WTC11 (cell line): ENCODE measurements around the gene B3GAT1. TPM values are rescaled to one million over a fixed set of nuclear protein-coding genes. Genes with fewer than 3 reads are reported as not detected.

ENCODE experiments used
- ATAC-seq: fragments of 200-7000 bp; cut with Tn5 transposase; 2 replicates; pipeline ENCODE4 v1.10.0; 2021; ENCODE audit warnings: mild to moderate bottlenecking, moderate library complexity
- CTCF ChIA-PET: fragments of 300-600 bp; sonication (Branson Sonifier 250); formaldehyde crosslinking; loops from one replicate; lab custom pipeline; 2021; ENCODE audit warnings: antibody characterized with exemption; lab: Charles Lee
- POLR2A ChIA-PET: fragments of 350-600 bp; sonication (Branson Sonifier 250); formaldehyde crosslinking; loops from one replicate; lab custom pipeline; 2021; ENCODE audit warnings: antibody characterized with exemption; lab: Charles Lee
- DNase-seq: peaks from one replicate; pipeline ENCODE4 v3.0.0; 2021; ENCODE audit warnings: low spot score
- H3K27ac Mint-ChIP-seq: 2 replicates; pipeline ENCODE4 v1.8.0; 2021; ENCODE audit warnings: mixed read lengths
- H3K27me3 Mint-ChIP-seq: 2 replicates; pipeline ENCODE4 v1.8.0; 2021; ENCODE audit warnings: low read depth, mild to moderate bottlenecking, moderate library complexity, mixed read lengths
- H3K36me3 Mint-ChIP-seq: 2 replicates; pipeline ENCODE4 v1.8.0; 2021; ENCODE audit warnings: mixed read lengths
- H3K4me1 Mint-ChIP-seq: 2 replicates; pipeline ENCODE4 v1.8.0; 2022; ENCODE audit warnings: mixed read lengths
- H3K4me3 Mint-ChIP-seq: 2 replicates; pipeline ENCODE4 v1.8.0; 2021; ENCODE audit warnings: mild to moderate bottlenecking, moderate library complexity, mixed read lengths
- H3K9me3 Mint-ChIP-seq: 2 replicates; pipeline ENCODE4 v1.8.0; 2021; ENCODE audit warnings: mixed read lengths
- ATF1 ChIP-seq: sonication (generic); formaldehyde crosslinking; IDR thresholded peaks from 2 replicates; pipeline ENCODE4 v1.8.1; 2023; ENCODE audit warnings: mild to moderate bottlenecking, moderate library complexity, missing genetic modification reagents
- CREB1 ChIP-seq: sonication (generic); formaldehyde crosslinking; IDR thresholded peaks from 2 replicates; pipeline ENCODE4 v1.8.0; 2023; ENCODE audit warnings: mild to moderate bottlenecking, missing genetic modification reagents
- CREM ChIP-seq: sonication (generic); formaldehyde crosslinking; IDR thresholded peaks from 2 replicates; pipeline ENCODE4 v1.8.1; 2022; ENCODE audit warnings: mild to moderate bottlenecking, missing genetic modification reagents, moderate library complexity
- EMX1 ChIP-seq: fragments of 250-450 bp; sonication (Bioruptor Pico); IDR thresholded peaks from 2 replicates; pipeline ENCODE4 v1.8.0; 2021; ENCODE audit warnings: mild to moderate bottlenecking
- FOXK1 ChIP-seq: sonication (generic); formaldehyde crosslinking; IDR thresholded peaks from 2 replicates; pipeline ENCODE4 v1.8.0; 2022; ENCODE audit warnings: mild to moderate bottlenecking, moderate library complexity, missing genetic modification reagents
- HMGA2 ChIP-seq: fragments of 250-450 bp; sonication (Bioruptor Pico); IDR thresholded peaks from 2 replicates; pipeline ENCODE4 v1.4.0; 2021; ENCODE audit warnings: mild to moderate bottlenecking, moderate library complexity
- JAZF1 ChIP-seq: fragments of 250-450 bp; sonication (Bioruptor Pico); IDR thresholded peaks from 2 replicates; pipeline ENCODE4 v1.9.0; 2021; ENCODE audit warnings: moderate library complexity, mild to moderate bottlenecking, inconsistent platforms
- KAT7 ChIP-seq: sonication (generic); formaldehyde crosslinking; IDR thresholded peaks from 2 replicates; pipeline ENCODE4 v1.8.1; 2023; ENCODE audit warnings: missing genetic modification reagents, mild to moderate bottlenecking, borderline replicate concordance
- MXD4 ChIP-seq: fragments of 250-450 bp; sonication (Bioruptor Pico); IDR thresholded peaks from 2 replicates; pipeline ENCODE4 v1.8.0; 2021; ENCODE audit warnings: mild to moderate bottlenecking, moderate library complexity, borderline replicate concordance
- NR1H2 ChIP-seq: sonication (generic); formaldehyde crosslinking; IDR thresholded peaks from 2 replicates; pipeline ENCODE4 v1.9.0; 2021; ENCODE audit warnings: mild to moderate bottlenecking, moderate library complexity, missing genetic modification reagents
- NR2C2 ChIP-seq: sonication (generic); formaldehyde crosslinking; IDR thresholded peaks from 2 replicates; pipeline ENCODE4 v1.8.0; 2022; ENCODE audit warnings: mild to moderate bottlenecking, missing genetic modification reagents
- RELA ChIP-seq: sonication (generic); formaldehyde crosslinking; IDR thresholded peaks from 2 replicates; pipeline ENCODE4 v1.8.1; 2022; ENCODE audit warnings: missing genetic modification reagents, mild to moderate bottlenecking, borderline replicate concordance
- SP1 ChIP-seq: sonication (generic); formaldehyde crosslinking; conservative IDR thresholded peaks from 2 replicates; pipeline ENCODE4 v1.8.1; 2022; ENCODE audit warnings: missing genetic modification reagents
- TP53 ChIP-seq: sonication (generic); formaldehyde crosslinking; IDR thresholded peaks from 2 replicates; pipeline ENCODE4 v1.8.1; 2023; ENCODE audit warnings: mild to moderate bottlenecking, missing genetic modification reagents
- ZNF416 ChIP-seq: fragments of 250-450 bp; sonication (Bioruptor Pico); IDR thresholded peaks from 2 replicates; pipeline ENCODE4 v1.9.0; 2021; ENCODE audit warnings: mild to moderate bottlenecking, inconsistent platforms
- ZNF671 ChIP-seq: fragments of 250-450 bp; sonication (Bioruptor Pico); IDR thresholded peaks from 2 replicates; pipeline ENCODE4 v1.8.0; 2021; ENCODE audit warnings: mild to moderate bottlenecking
- total RNA-seq: library from RNA; stranded (reverse); gene quantifications from 3 replicates; pipeline ENCODE4 v1.2.3, GENCODE V29; 2021
- TF ChIP-seq, protein P1 (sequence below): fragments of 250-450 bp; sonication (Bioruptor Pico); IDR thresholded peaks from 2 replicates; pipeline ENCODE4 v1.8.0; 2021; ENCODE audit warnings: mild to moderate bottlenecking
- TF ChIP-seq, protein P2 (sequence below): fragments of 250-450 bp; sonication (Bioruptor Pico); IDR thresholded peaks from 2 replicates; pipeline ENCODE4 v1.9.0; 2021; ENCODE audit warnings: mild to moderate bottlenecking
- TF ChIP-seq, protein P3 (sequence below): sonication (generic); formaldehyde crosslinking; IDR thresholded peaks from 2 replicates; pipeline ENCODE4 v1.8.0; 2022; ENCODE audit warnings: mild to moderate bottlenecking, missing genetic modification reagents
- TF ChIP-seq, protein P4 (sequence below): fragments of 200-600 bp; IDR thresholded peaks from 2 replicates; pipeline ENCODE4 v1.8.0; 2022; ENCODE audit warnings: antibody characterized with exemption
- TF ChIP-seq, protein P5 (sequence below): fragments of 250-450 bp; sonication (Bioruptor Pico); IDR thresholded peaks from 2 replicates; pipeline ENCODE4 v1.9.0; 2021; ENCODE audit warnings: moderate library complexity, mild to moderate bottlenecking, inconsistent platforms, borderline replicate concordance
- TF ChIP-seq, protein P6 (sequence below): sonication (generic); formaldehyde crosslinking; conservative IDR thresholded peaks from 2 replicates; pipeline ENCODE4 v1.8.1; 2023; ENCODE audit warnings: mild to moderate bottlenecking, low read depth, missing genetic modification reagents, moderate library complexity
- TF ChIP-seq, protein P7 (sequence below): sonication (generic); formaldehyde crosslinking; conservative IDR thresholded peaks from 2 replicates; pipeline ENCODE4 v1.8.1; 2022; ENCODE audit warnings: mild to moderate bottlenecking, missing genetic modification reagents

The B3GAT1 gene
- total RNA-seq, 1 experiment from 2014 or later: 30.0 TPM

DNA sequence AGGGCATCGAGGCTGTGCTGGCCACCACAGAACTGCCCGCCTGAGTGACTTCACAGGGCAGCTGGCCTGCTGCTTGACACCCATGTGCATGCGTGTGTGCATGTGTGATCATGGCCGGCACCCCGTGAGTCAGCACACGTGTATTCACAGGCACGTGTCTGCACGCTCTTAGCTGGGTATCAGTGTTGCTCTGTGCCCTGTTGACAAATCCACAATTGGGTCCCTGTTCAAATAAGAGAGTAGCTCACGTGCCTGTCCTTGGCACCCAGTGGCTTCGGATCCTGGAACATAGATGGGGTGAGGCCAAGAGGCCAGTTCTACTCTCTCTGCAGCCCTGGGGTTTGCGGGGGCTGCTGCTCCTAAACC is 14.0 kb downstream of the B3GAT1 start (continued):
- TF ChIP-seq, protein P1, sequence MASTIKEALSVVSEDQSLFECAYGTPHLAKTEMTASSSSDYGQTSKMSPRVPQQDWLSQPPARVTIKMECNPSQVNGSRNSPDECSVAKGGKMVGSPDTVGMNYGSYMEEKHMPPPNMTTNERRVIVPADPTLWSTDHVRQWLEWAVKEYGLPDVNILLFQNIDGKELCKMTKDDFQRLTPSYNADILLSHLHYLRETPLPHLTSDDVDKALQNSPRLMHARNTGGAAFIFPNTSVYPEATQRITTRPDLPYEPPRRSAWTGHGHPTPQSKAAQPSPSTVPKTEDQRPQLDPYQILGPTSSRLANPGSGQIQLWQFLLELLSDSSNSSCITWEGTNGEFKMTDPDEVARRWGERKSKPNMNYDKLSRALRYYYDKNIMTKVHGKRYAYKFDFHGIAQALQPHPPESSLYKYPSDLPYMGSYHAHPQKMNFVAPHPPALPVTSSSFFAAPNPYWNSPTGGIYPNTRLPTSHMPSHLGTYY (CRISPR knock-in tag): no peak

DNA sequence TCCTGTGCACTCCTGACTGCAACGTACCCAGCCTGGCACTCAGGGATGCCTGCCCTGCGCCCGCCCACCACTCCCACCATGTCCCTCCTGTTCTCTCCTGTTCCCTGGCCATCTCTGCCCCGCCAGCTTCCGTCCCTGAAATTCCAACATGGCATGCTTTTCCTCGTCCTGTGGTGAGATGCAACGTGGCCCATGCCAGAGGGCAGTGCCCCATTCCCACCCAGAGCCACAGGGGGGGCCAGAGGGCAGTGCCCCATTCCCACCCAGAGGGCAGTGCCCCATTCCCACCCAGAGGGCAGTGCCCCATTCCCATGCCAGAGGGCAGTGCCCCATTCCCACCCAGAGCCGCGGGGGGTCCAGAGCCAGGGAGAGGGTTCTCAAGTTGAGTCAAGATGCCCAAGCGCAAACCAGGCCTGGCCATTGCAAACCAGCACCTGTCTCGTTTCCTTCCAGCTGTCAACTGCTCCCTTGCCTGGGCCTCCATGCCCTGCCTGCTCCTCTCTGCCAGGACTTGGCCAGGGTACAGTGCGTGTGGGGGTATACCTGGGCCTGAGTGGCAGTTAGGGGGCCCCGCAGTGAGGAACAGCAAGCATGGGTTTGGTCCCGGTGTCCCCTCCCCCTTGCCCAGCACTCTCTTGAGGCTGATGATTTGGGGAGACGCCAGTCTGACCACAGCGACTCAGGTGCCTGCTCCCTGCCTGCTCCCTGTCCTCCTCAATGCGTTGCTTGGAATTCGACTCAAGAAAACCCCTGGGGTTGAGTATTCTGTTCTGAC is 14.6 kb downstream of the B3GAT1 start:
- H3K36me3 Mint-ChIP-seq: peaks cover 11% of the 10 kb centered on the region
- ATAC-seq: no peak
- DNase-seq: no peak
- peak overlapping the region; percentile 58; the same call in 1 of the 2 replicates for H3K27ac Mint-ChIP-seq
- ChIA-PET POLR2A (no interaction called here), CTCF (interaction anchor here (1.3 kb wide), 1 partner anchor 14 kb away, joined by 4 read pairs; the partner anchor contains the start of gene B3GAT1)
- peaks cover 6% of the 10 kb centered on the region; the same call in 1 of the 2 replicates for H3K4me1 Mint-ChIP-seq
- H3K27me3 Mint-ChIP-seq: no peaks in the 10 kb centered on the region
- peaks cover 8% of the 10 kb centered on the region for H3K9me3 Mint-ChIP-seq
- no peak for TF ChIP-seq ATF1 (CRISPR knock-in tag)
- TF ChIP-seq, protein P2, sequence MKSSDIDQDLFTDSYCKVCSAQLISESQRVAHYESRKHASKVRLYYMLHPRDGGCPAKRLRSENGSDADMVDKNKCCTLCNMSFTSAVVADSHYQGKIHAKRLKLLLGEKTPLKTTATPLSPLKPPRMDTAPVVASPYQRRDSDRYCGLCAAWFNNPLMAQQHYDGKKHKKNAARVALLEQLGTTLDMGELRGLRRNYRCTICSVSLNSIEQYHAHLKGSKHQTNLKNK: no peak
- no peak overlapping the region for H3K4me3 Mint-ChIP-seq

DNA sequence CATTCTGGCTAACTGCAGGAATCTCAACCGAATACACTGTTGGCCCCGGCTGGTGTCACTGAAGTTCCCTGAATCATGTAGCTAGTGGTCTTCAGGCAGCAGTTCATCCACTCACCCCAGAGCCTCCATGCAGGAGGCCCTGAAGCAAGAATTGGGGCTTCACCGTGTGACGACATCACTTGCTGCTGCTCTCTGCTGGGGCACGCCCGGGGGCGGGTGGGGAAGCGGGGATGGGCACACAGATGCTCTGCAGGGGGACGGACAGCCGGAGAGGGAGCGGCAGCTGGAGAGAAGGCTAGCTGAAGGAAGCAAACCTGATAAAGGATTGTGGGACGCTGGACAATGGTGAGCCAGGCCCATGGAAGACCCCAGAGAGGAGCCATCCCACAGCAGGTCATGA is 17.0 kb downstream of the B3GAT1 start:
- CTCF ChIA-PET: no interaction called here
- Mint-ChIP-seq H3K27ac (no peak overlapping the region), H3K27me3 (no peaks in the 10 kb centered on the region), H3K4me3 (no peak overlapping the region), H3K36me3 (no peaks in the 10 kb centered on the region), H3K9me3 (no peaks in the 10 kb centered on the region), H3K4me1 (no peaks in the 10 kb centered on the region)
- TF ChIP-seq CREM (CRISPR knock-in tag): no peak
- TF ChIP-seq CREB1 (CRISPR knock-in tag): no peak
- TF ChIP-seq NR1H2: no peak
- TF ChIP-seq TP53: no peak
- TF ChIP-seq ZNF671: no peak
- DNase-seq: no peak
- ATAC-seq: no peak
- POLR2A ChIA-PET: no interaction called here

DNA sequence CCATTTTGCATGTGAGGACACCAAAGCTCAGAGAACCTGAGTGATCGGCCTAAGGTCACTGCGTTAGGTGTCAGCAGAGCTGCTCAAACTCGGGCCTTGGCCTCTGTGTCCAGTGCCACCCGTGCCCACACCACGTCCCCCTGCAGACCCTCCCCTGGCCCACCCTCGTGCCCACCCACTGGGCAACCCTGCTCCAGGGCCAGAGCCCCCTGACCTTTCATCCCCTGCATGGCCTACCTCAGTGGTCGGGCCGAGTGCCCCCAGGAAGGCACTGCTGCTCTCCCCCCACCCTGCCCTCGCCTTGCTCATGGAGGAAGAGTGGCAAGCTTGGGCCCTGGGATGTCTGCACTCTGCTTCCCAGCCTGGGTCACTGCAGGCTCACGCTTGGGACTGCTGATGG is 17.7 kb downstream of the B3GAT1 start:
- Mint-ChIP-seq H3K4me1 (no peaks in the 10 kb centered on the region), H3K9me3 (no peaks in the 10 kb centered on the region), H3K27ac (no peak overlapping the region), H3K36me3 (no peaks in the 10 kb centered on the region), H3K27me3 (no peaks in the 10 kb centered on the region), H3K4me3 (no peak overlapping the region)
- ATAC-seq (no peak), DNase-seq (no peak)
- ChIA-PET CTCF (interaction anchor here (0.8 kb wide), 2 partner anchors 10 to 18 kb away, joined by 3 to 4 read pairs; no protein-coding TSS in a partner anchor), POLR2A (no interaction called here)
- TF ChIP-seq HMGA2 (CRISPR knock-in tag): no peak
- TF ChIP-seq, protein P3, sequence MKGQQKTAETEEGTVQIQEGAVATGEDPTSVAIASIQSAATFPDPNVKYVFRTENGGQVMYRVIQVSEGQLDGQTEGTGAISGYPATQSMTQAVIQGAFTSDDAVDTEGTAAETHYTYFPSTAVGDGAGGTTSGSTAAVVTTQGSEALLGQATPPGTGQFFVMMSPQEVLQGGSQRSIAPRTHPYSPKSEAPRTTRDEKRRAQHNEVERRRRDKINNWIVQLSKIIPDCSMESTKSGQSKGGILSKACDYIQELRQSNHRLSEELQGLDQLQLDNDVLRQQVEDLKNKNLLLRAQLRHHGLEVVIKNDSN (CRISPR knock-in tag): no peak
- no peak for TF ChIP-seq NR1H2
- TF ChIP-seq, protein P4, sequence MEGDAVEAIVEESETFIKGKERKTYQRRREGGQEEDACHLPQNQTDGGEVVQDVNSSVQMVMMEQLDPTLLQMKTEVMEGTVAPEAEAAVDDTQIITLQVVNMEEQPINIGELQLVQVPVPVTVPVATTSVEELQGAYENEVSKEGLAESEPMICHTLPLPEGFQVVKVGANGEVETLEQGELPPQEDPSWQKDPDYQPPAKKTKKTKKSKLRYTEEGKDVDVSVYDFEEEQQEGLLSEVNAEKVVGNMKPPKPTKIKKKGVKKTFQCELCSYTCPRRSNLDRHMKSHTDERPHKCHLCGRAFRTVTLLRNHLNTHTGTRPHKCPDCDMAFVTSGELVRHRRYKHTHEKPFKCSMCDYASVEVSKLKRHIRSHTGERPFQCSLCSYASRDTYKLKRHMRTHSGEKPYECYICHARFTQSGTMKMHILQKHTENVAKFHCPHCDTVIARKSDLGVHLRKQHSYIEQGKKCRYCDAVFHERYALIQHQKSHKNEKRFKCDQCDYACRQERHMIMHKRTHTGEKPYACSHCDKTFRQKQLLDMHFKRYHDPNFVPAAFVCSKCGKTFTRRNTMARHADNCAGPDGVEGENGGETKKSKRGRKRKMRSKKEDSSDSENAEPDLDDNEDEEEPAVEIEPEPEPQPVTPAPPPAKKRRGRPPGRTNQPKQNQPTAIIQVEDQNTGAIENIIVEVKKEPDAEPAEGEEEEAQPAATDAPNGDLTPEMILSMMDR: no peak
- TF ChIP-seq, protein P2: no peak
- TF ChIP-seq JAZF1 (CRISPR knock-in tag): no peak
- no peak for TF ChIP-seq NR2C2 (CRISPR knock-in tag)
- TF ChIP-seq MXD4 (CRISPR knock-in tag): no peak
- TF ChIP-seq ZNF416 (CRISPR knock-in tag): no peak
- no peak for TF ChIP-seq EMX1 (CRISPR knock-in tag)
- no peak for TF ChIP-seq FOXK1 (CRISPR knock-in tag)
- TF ChIP-seq, protein P5, sequence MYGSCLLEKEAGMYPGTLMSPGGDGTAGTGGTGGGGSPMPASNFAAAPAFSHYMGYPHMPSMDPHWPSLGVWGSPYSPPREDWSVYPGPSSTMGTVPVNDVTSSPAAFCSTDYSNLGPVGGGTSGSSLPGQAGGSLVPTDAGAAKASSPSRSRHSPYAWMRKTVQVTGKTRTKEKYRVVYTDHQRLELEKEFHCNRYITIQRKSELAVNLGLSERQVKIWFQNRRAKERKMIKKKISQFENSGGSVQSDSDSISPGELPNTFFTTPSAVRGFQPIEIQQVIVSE (CRISPR knock-in tag): no peak
- no peak for TF ChIP-seq SP1
- no peak for TF ChIP-seq KAT7 (CRISPR knock-in tag)
- TF ChIP-seq, protein P6, sequence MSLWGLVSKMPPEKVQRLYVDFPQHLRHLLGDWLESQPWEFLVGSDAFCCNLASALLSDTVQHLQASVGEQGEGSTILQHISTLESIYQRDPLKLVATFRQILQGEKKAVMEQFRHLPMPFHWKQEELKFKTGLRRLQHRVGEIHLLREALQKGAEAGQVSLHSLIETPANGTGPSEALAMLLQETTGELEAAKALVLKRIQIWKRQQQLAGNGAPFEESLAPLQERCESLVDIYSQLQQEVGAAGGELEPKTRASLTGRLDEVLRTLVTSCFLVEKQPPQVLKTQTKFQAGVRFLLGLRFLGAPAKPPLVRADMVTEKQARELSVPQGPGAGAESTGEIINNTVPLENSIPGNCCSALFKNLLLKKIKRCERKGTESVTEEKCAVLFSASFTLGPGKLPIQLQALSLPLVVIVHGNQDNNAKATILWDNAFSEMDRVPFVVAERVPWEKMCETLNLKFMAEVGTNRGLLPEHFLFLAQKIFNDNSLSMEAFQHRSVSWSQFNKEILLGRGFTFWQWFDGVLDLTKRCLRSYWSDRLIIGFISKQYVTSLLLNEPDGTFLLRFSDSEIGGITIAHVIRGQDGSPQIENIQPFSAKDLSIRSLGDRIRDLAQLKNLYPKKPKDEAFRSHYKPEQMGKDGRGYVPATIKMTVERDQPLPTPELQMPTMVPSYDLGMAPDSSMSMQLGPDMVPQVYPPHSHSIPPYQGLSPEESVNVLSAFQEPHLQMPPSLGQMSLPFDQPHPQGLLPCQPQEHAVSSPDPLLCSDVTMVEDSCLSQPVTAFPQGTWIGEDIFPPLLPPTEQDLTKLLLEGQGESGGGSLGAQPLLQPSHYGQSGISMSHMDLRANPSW (CRISPR knock-in tag): no peak
- no peak for TF ChIP-seq RELA (CRISPR knock-in tag)
- TF ChIP-seq, protein P7, sequence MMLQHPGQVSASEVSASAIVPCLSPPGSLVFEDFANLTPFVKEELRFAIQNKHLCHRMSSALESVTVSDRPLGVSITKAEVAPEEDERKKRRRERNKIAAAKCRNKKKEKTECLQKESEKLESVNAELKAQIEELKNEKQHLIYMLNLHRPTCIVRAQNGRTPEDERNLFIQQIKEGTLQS: no peak
